ENCODE measurements around the gene BACE2.

- no peak for TF ChIP-seq POLR2A (IDR thresholded peaks at IDR 0.05)
- TF ChIP-seq, protein P1, sequence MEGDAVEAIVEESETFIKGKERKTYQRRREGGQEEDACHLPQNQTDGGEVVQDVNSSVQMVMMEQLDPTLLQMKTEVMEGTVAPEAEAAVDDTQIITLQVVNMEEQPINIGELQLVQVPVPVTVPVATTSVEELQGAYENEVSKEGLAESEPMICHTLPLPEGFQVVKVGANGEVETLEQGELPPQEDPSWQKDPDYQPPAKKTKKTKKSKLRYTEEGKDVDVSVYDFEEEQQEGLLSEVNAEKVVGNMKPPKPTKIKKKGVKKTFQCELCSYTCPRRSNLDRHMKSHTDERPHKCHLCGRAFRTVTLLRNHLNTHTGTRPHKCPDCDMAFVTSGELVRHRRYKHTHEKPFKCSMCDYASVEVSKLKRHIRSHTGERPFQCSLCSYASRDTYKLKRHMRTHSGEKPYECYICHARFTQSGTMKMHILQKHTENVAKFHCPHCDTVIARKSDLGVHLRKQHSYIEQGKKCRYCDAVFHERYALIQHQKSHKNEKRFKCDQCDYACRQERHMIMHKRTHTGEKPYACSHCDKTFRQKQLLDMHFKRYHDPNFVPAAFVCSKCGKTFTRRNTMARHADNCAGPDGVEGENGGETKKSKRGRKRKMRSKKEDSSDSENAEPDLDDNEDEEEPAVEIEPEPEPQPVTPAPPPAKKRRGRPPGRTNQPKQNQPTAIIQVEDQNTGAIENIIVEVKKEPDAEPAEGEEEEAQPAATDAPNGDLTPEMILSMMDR (IDR thresholded peaks at IDR 0.05), result no peak
Observed at GRCh38 chr21:41230497-41230896, 62.5 kb downstream of the BACE2 start.

All from suprapubic skin (tissue), 3 donors.